Immature natural killer cell (primary cell): Measurements from ENCODE around the gene PHF21A. TPM values are rescaled to one million over a fixed set of nuclear protein-coding genes. Genes with fewer than 3 reads are reported as not detected.

Experiments
- DNase-seq, 3 donors: peaks; one replicate each; pipeline ENCODE4 v3.0.0; 2022; ENCODE audit warnings: mixed read lengths in 1 of 3
- H3K27ac Mint-ChIP-seq, 6 donors: one replicate each; pipeline ENCODE4 v1.8.0; 2020; ENCODE audit warnings: mixed read lengths in 6 of 6, mild to moderate bottlenecking in 5 of 6, inconsistent platforms in 4 of 6, moderate library complexity in 3 of 6
- H3K27me3 Mint-ChIP-seq, 3 donors: one replicate each; pipeline ENCODE4 v1.8.0; 2020 to 2021; ENCODE audit warnings: low read depth in 3 of 3, mild to moderate bottlenecking in 3 of 3, mixed read lengths in 3 of 3, moderate library complexity in 3 of 3, inconsistent platforms in 1 of 3
- H3K36me3 Mint-ChIP-seq, 3 donors: one replicate each; pipeline ENCODE4 v1.8.0; 2020; ENCODE audit warnings: mixed read lengths in 3 of 3, inconsistent platforms in 2 of 3, mild to moderate bottlenecking in 2 of 3
- H3K4me1 Mint-ChIP-seq, 2 donors: one replicate each; pipeline ENCODE4 v1.8.0; 2020; ENCODE audit warnings: inconsistent platforms in 2 of 2, mild to moderate bottlenecking in 2 of 2, mixed read lengths in 2 of 2, moderate library complexity in 1 of 2
- H3K4me3 Mint-ChIP-seq, 5 donors: one replicate each; pipeline ENCODE4 v1.8.0; 2020; ENCODE audit warnings: mild to moderate bottlenecking in 5 of 5, mixed read lengths in 5 of 5, inconsistent platforms in 3 of 5, moderate library complexity in 3 of 5
- H3K9me3 Mint-ChIP-seq, 6 donors: one replicate each; pipeline ENCODE4 v1.8.0; 2020; ENCODE audit warnings: mild to moderate bottlenecking in 6 of 6, mixed read lengths in 6 of 6, inconsistent platforms in 4 of 6, moderate library complexity in 3 of 6
- polyA plus RNA-seq, 3 donors: library from polyadenylated mRNA; unstranded; fragments of 300-500 nt; fragmentation: Illumina TruSeq; gene quantifications; one replicate each; pipeline ENCODE4 v1.2.3, GENCODE V29; 2021

Gene PHF21A
- polyA plus RNA-seq, 3 donors from 2014 or later, result 4.4 to 21.3 (median 5.8) TPM

- peak; percentile 47 to 60 (median 53) for DNase-seq
- no peaks in the 10 kb centered on the region for H3K9me3 Mint-ChIP-seq
- peaks cover 0 to 3% of the 10 kb centered on the region in 2 donors for H3K4me1 Mint-ChIP-seq
- H3K36me3 Mint-ChIP-seq, result peaks cover 11 to 13% (median 12%) of the 10 kb centered on the region in 3 donors
- H3K27ac Mint-ChIP-seq, result no peak overlapping the region
- peaks cover 0 to 3% (median 0%) of the 10 kb centered on the region in 3 donors for H3K27me3 Mint-ChIP-seq
- no peak overlapping the region for H3K4me3 Mint-ChIP-seq
Measured at GRCh38 chr11:45964911-45965389, 156.3 kb downstream of the PHF21A start.

- Mint-ChIP-seq H3K36me3 (peaks cover 4 to 15% (median 7%) of the 10 kb centered on the region in 3 donors), H3K9me3 (no peaks in the 10 kb centered on the region), H3K27me3 (no peaks in the 10 kb centered on the region), H3K4me3 (no peak overlapping the region), H3K27ac (no peak overlapping the region), H3K4me1 (peaks cover 2 to 8% of the 10 kb centered on the region in 2 donors)
- DNase-seq, result no peak
Measured at GRCh38 chr11:45961751-45962240, 159.5 kb downstream of the PHF21A start.

GRCh38 chr11:45960387-45961095, 160.7 kb downstream of the PHF21A start:
- H3K36me3 Mint-ChIP-seq, result peaks cover 5 to 15% (median 11%) of the 10 kb centered on the region in 3 donors

GRCh38 chr11:45959851-45960250, 161.4 kb downstream of the PHF21A start:
- Mint-ChIP-seq H3K27ac (peak overlapping the region in 1 of 6 donors; percentile 17), H3K27me3 (no peaks in the 10 kb centered on the region), H3K4me3 (no peak overlapping the region), H3K36me3 (peaks cover 12 to 15% (median 15%) of the 10 kb centered on the region in 3 donors), H3K9me3 (no peaks in the 10 kb centered on the region), H3K4me1 (peaks cover 1 to 11% of the 10 kb centered on the region in 2 donors)
- no peak for DNase-seq

More at GRCh38 chr11:45960387-45961095, 160.7 kb downstream of the PHF21A start:
- H3K4me3 Mint-ChIP-seq, result no peak overlapping the region
- no peaks in the 10 kb centered on the region for H3K27me3 Mint-ChIP-seq
- peak overlapping the region in 2 of 6 donors; percentile 6 to 17 for H3K27ac Mint-ChIP-seq
- peaks cover 1 to 11% of the 10 kb centered on the region in 2 donors for H3K4me1 Mint-ChIP-seq
- DNase-seq, result no peak
- H3K9me3 Mint-ChIP-seq, result no peaks in the 10 kb centered on the region

- Mint-ChIP-seq H3K36me3 (peaks cover 16 to 57% (median 29%) of the 10 kb centered on the region in 3 donors), H3K27ac (no peak overlapping the region), H3K27me3 (peaks cover 0 to 5% (median 2%) of the 10 kb centered on the region in 3 donors), H3K4me1 (no peaks in the 10 kb centered on the region), H3K4me3 (no peak overlapping the region), H3K9me3 (no peaks in the 10 kb centered on the region)
- no peak for DNase-seq
Measured at GRCh38 chr11:45949992-45950407, 171.3 kb downstream of the PHF21A start.

GRCh38 chr11:45948356-45948755, 172.9 kb downstream of the PHF21A start:
- H3K4me3 Mint-ChIP-seq, result no peak overlapping the region
- H3K27ac Mint-ChIP-seq, result no peak overlapping the region
- H3K4me1 Mint-ChIP-seq, result no peaks in the 10 kb centered on the region
- peaks cover 24 to 68% (median 29%) of the 10 kb centered on the region in 3 donors for H3K36me3 Mint-ChIP-seq
- no peak for DNase-seq
- H3K9me3 Mint-ChIP-seq, result no peaks in the 10 kb centered on the region
- peaks cover 0 to 5% (median 2%) of the 10 kb centered on the region in 3 donors for H3K27me3 Mint-ChIP-seq

GRCh38 chr11:45947885-45948284, 173.4 kb downstream of the PHF21A start:
- DNase-seq, result no peak
- Mint-ChIP-seq H3K9me3 (no peaks in the 10 kb centered on the region), H3K4me3 (no peak overlapping the region), H3K27me3 (peaks cover 0 to 5% (median 2%) of the 10 kb centered on the region in 3 donors), H3K27ac (no peak overlapping the region), H3K4me1 (no peaks in the 10 kb centered on the region), H3K36me3 (peaks cover 23 to 63% (median 30%) of the 10 kb centered on the region in 3 donors)

GRCh38 chr11:45945397-45945999, 175.8 kb downstream of the PHF21A start:
- Mint-ChIP-seq H3K27me3 (peaks cover 0 to 5% (median 2%) of the 10 kb centered on the region in 3 donors), H3K4me3 (no peak overlapping the region), H3K27ac (peak overlapping the region in 1 of 6 donors; percentile 13), H3K36me3 (peaks cover 22 to 66% (median 33%) of the 10 kb centered on the region in 3 donors), H3K4me1 (no peaks in the 10 kb centered on the region), H3K9me3 (no peaks in the 10 kb centered on the region)
- DNase-seq, result no peak

- Mint-ChIP-seq H3K9me3 (no peaks in the 10 kb centered on the region), H3K27me3 (peaks cover 0 to 3% (median 0%) of the 10 kb centered on the region in 3 donors), H3K4me3 (no peak overlapping the region), H3K27ac (no peak overlapping the region), H3K36me3 (peaks cover 18 to 41% (median 19%) of the 10 kb centered on the region in 3 donors), H3K4me1 (no peaks in the 10 kb centered on the region)
- DNase-seq, result no peak
Measured at GRCh38 chr11:45942381-45942780, 178.9 kb downstream of the PHF21A start.

- Mint-ChIP-seq H3K36me3 (peaks cover 18 to 40% (median 27%) of the 10 kb centered on the region in 3 donors), H3K27me3 (peaks cover 0 to 3% (median 0%) of the 10 kb centered on the region in 3 donors), H3K27ac (no peak overlapping the region), H3K4me3 (no peak overlapping the region), H3K4me1 (no peaks in the 10 kb centered on the region), H3K9me3 (no peaks in the 10 kb centered on the region)
- DNase-seq, result no peak
Measured at GRCh38 chr11:45941285-45941684, 180.0 kb downstream of the PHF21A start.

- no peak for DNase-seq
- H3K4me1 Mint-ChIP-seq, result no peaks in the 10 kb centered on the region
- H3K4me3 Mint-ChIP-seq, result no peak overlapping the region
- peaks cover 9 to 34% (median 14%) of the 10 kb centered on the region in 3 donors for H3K36me3 Mint-ChIP-seq
- peaks cover 0 to 3% (median 0%) of the 10 kb centered on the region in 3 donors for H3K27me3 Mint-ChIP-seq
- H3K9me3 Mint-ChIP-seq, result no peaks in the 10 kb centered on the region
- no peak overlapping the region for H3K27ac Mint-ChIP-seq
Measured at GRCh38 chr11:45939836-45940235, 181.4 kb downstream of the PHF21A start.

- H3K27me3 Mint-ChIP-seq, result peaks cover 0 to 4% (median 0%) of the 10 kb centered on the region in 3 donors
- H3K4me1 Mint-ChIP-seq, result no peaks in the 10 kb centered on the region
- no peak for DNase-seq
- peaks cover 5 to 35% (median 11%) of the 10 kb centered on the region in 3 donors for H3K36me3 Mint-ChIP-seq
- no peak overlapping the region for H3K4me3 Mint-ChIP-seq
- no peaks in the 10 kb centered on the region for H3K9me3 Mint-ChIP-seq
- H3K27ac Mint-ChIP-seq, result no peak overlapping the region
Measured at GRCh38 chr11:45937916-45938315, 183.3 kb downstream of the PHF21A start.

- H3K4me3 Mint-ChIP-seq, result no peak overlapping the region
- H3K9me3 Mint-ChIP-seq, result no peaks in the 10 kb centered on the region
- H3K36me3 Mint-ChIP-seq, result peaks cover 6 to 35% (median 13%) of the 10 kb centered on the region in 3 donors
- H3K27me3 Mint-ChIP-seq, result peaks cover 0 to 6% (median under 1%) of the 10 kb centered on the region in 3 donors
- H3K27ac Mint-ChIP-seq, result no peak overlapping the region
- H3K4me1 Mint-ChIP-seq, result peaks cover 4 to 8% of the 10 kb centered on the region in 2 donors
- no peak for DNase-seq
Measured at GRCh38 chr11:45936511-45937054, 184.7 kb downstream of the PHF21A start.
